H1 (cell line): ENCODE measurements around the gene MTARC1. TPM values are rescaled to one million over a fixed set of nuclear protein-coding genes. Genes with fewer than 3 reads are reported as not detected.

Experiments
- CTCF ChIA-PET: fragments of 300-600 bp; sonication (Branson Sonifier 250); formaldehyde crosslinking; loops from one replicate; lab custom pipeline; 2021; ENCODE audit not compliant: partially characterized antibody; lab: Charles Lee
- POLR2A ChIA-PET: fragments of 300-600 bp; sonication (Branson Sonifier 250); formaldehyde crosslinking; loops from one replicate; lab custom pipeline; 2021; ENCODE audit warnings: inconsistent platforms; ENCODE audit not compliant: partially characterized antibody; lab: Charles Lee
- DNase-seq, 2 experiments: peaks; one replicate each; pipeline versions ENCODE4 v3.0.0 to v3.0.0-alpha.2; 2010 to 2022; ENCODE audit warnings: low spot score in 2 of 2, low read depth in 1 of 2, mixed read lengths in 1 of 2
- FAIRE-seq: peaks from 2 replicates; lab custom pipeline; 2011; peaks lifted over from hg19 to GRCh38; lab: Jason Lieb, UNC
- H2AFZ ChIP-seq: 2 replicates; pipeline ENCODE4 v1.8.1; 2012; ENCODE audit warnings: low read length, inconsistent platforms
- H2AK5ac ChIP-seq: 2 replicates; pipeline ENCODE4 v1.6.1; 2013; ENCODE audit warnings: low read depth, low read length
- H2BK120ac ChIP-seq: replicated peaks from 2 replicates; pipeline ENCODE3; 2013; ENCODE audit warnings: low read depth, low read length, inconsistent platforms
- H2BK12ac ChIP-seq: 2 replicates; pipeline ENCODE4 v1.6.1; 2013; ENCODE audit warnings: low read depth, low read length
- H2BK15ac ChIP-seq: 2 replicates; pipeline ENCODE4 v1.6.1; 2013; ENCODE audit warnings: low read length
- H2BK20ac ChIP-seq: 2 replicates; pipeline ENCODE4 v1.6.1; 2013; ENCODE audit warnings: low read length
- H2BK5ac ChIP-seq: 2 replicates; pipeline ENCODE4 v1.6.1; 2013; ENCODE audit warnings: low read depth, low read length
- H3K14ac ChIP-seq: 2 replicates; pipeline ENCODE4 v1.6.1; 2013; ENCODE audit warnings: inconsistent platforms; ENCODE audit not compliant: insufficient read length
- H3K18ac ChIP-seq: 2 replicates; pipeline ENCODE4 v1.6.1; 2013; ENCODE audit warnings: low read length; ENCODE audit errors: extremely low read depth
- H3K23ac ChIP-seq: 2 replicates; pipeline ENCODE4 v1.6.1; 2013; ENCODE audit warnings: inconsistent platforms; ENCODE audit not compliant: insufficient read length
- H3K23me2 ChIP-seq: 2 replicates; pipeline ENCODE4 v1.6.1; 2013; ENCODE audit warnings: low read depth, low read length
- H3K27ac ChIP-seq: 2 replicates; pipeline ENCODE4 v1.6.1; 2011; ENCODE audit warnings: low read depth, low read length, inconsistent platforms
- H3K27me3 ChIP-seq, 4 experiments: replicated peaks in 1 of 4; 1 replicate in 1 of 4; 2 replicates in 3 of 4; pipeline versions ENCODE4 v1.6.1 to v1.8.1; 2011 to 2013; ENCODE audit warnings: low read length in 3 of 4, mild to moderate bottlenecking in 3 of 4, inconsistent platforms in 2 of 4, mixed read lengths in 2 of 4, moderate library complexity in 1 of 4; ENCODE audit not compliant: control insufficient read depth in 3 of 4, insufficient read depth in 3 of 4; ENCODE audit errors: extremely low read depth in 1 of 4
- H3K36me3 ChIP-seq, 4 experiments: 2 replicates each; pipeline versions ENCODE4 v1.6.1 to v1.8.1; 2011 to 2013; ENCODE audit warnings: mild to moderate bottlenecking in 4 of 4, low read length in 3 of 4, moderate library complexity in 2 of 4, control low read depth in 1 of 4, inconsistent platforms in 1 of 4; ENCODE audit not compliant: insufficient read depth in 4 of 4, control insufficient read depth in 2 of 4
- H3K4ac ChIP-seq: replicated peaks from 2 replicates; pipeline ENCODE3; 2013; ENCODE audit warnings: low read length, low read depth, mixed read lengths, inconsistent platforms; ENCODE audit not compliant: insufficient read length
- H3K4me1 ChIP-seq, 4 experiments: replicated peaks in 1 of 4; 1 replicate in 1 of 4; 2 replicates in 3 of 4; pipeline versions ENCODE4 v1.6.1 to v1.8.1; 2011 to 2013; ENCODE audit warnings: low read length in 3 of 4, inconsistent platforms in 2 of 4, mixed read lengths in 1 of 4; ENCODE audit not compliant: insufficient read depth in 4 of 4, control insufficient read depth in 3 of 4
- H3K4me2 ChIP-seq, 2 experiments: 2 replicates each; pipeline versions ENCODE4 v1.6.1 to v1.8.1; 2011 to 2013; ENCODE audit warnings: low read depth in 2 of 2, low read length in 2 of 2, control low read depth in 1 of 2, inconsistent platforms in 1 of 2, mild to moderate bottlenecking in 1 of 2; ENCODE audit not compliant: insufficient read depth in 1 of 2
- H3K4me3 ChIP-seq, 4 experiments: fragments of 200-600, 300-600 bp in 1 of 4; sonication (generic), shearing (Covaris generic), sonication (Bioruptor Twin) in 1 of 4; 2 replicates each; pipeline versions ENCODE4 v1.5.1 to v1.8.1; 2011 to 2016; ENCODE audit warnings: low read length in 4 of 4, low read depth in 3 of 4, control low read depth in 2 of 4, inconsistent platforms in 2 of 4, mild to moderate bottlenecking in 2 of 4, mixed read lengths in 1 of 4, moderate library complexity in 1 of 4; ENCODE audit not compliant: insufficient read depth in 2 of 4; ENCODE audit errors: extremely low read depth in 1 of 4
- H3K56ac ChIP-seq: replicated peaks from 2 replicates; pipeline ENCODE3; 2013; ENCODE audit warnings: low read depth, mild to moderate bottlenecking, mixed read lengths, low read length, inconsistent platforms; ENCODE audit not compliant: insufficient read length
- H3K79me1 ChIP-seq: 2 replicates; pipeline ENCODE4 v1.6.1; 2013; ENCODE audit warnings: low read depth, low read length, control low read depth
- H3K79me2 ChIP-seq, 2 experiments: 2 replicates each; pipeline versions ENCODE4 v1.6.1 to v1.8.1; 2012 to 2013; ENCODE audit warnings: low read length in 2 of 2, mild to moderate bottlenecking in 2 of 2, inconsistent platforms in 1 of 2; ENCODE audit not compliant: insufficient read depth in 2 of 2, control insufficient read depth in 1 of 2
- H3K9ac ChIP-seq, 4 experiments: replicated peaks in 1 of 4; 1 replicate in 1 of 4; 2 replicates in 3 of 4; pipeline versions ENCODE4 v1.6.1 to v1.8.1; 2011 to 2013; ENCODE audit warnings: low read depth in 3 of 4, low read length in 3 of 4, control low read depth in 2 of 4, mild to moderate bottlenecking in 2 of 4, moderate library complexity in 2 of 4, inconsistent platforms in 1 of 4; ENCODE audit errors: extremely low read depth in 1 of 4
- H3K9me3 ChIP-seq, 2 experiments: 2 replicates each; pipeline versions ENCODE4 v1.6.1 to v1.8.1; 2012 to 2013; ENCODE audit warnings: mild to moderate bottlenecking in 2 of 2, moderate library complexity in 2 of 2, control low read depth in 1 of 2, inconsistent platforms in 1 of 2, low read depth in 1 of 2, low read length in 1 of 2, mixed read lengths in 1 of 2; ENCODE audit not compliant: insufficient read depth in 2 of 2
- H4K20me1 ChIP-seq, 2 experiments: replicated peaks in 1 of 2; 2 replicates each; pipeline versions ENCODE3 to v1.8.1; 2011 to 2013; ENCODE audit warnings: inconsistent platforms in 2 of 2, low read length in 2 of 2, mild to moderate bottlenecking in 1 of 2; ENCODE audit not compliant: insufficient read depth in 2 of 2, control insufficient read depth in 1 of 2
- H4K5ac ChIP-seq: 2 replicates; pipeline ENCODE4 v1.6.1; 2013; ENCODE audit warnings: low read length, low read depth, mixed read lengths, inconsistent platforms; ENCODE audit not compliant: insufficient read length
- H4K8ac ChIP-seq: 2 replicates; pipeline ENCODE4 v1.8.0; 2013; ENCODE audit warnings: mild to moderate bottlenecking, moderate library complexity, low read length, inconsistent platforms; ENCODE audit not compliant: insufficient read depth; ENCODE audit errors: extremely low read depth
- H4K91ac ChIP-seq: replicated peaks from 2 replicates; pipeline ENCODE3; 2013; ENCODE audit warnings: low read length, mixed read lengths, inconsistent platforms; ENCODE audit not compliant: insufficient read length
- BACH1 ChIP-seq: IDR thresholded peaks from 2 replicates; pipeline ENCODE4 v1.6.1; 2012; ENCODE audit warnings: low read length, improper control_type of control experiment
- JUN ChIP-seq: IDR thresholded peaks from 2 replicates; pipeline ENCODE4 v1.6.1; 2011; ENCODE audit warnings: low read depth, mild to moderate bottlenecking, improper control_type of control experiment, low read length
- YY1 ChIP-seq: IDR thresholded peaks from 2 replicates; pipeline ENCODE4 v1.6.1; 2011; ENCODE audit warnings: low read depth, mild to moderate bottlenecking, low read length
- WGBS, 2 experiments: shearing (Covaris generic) in 1 of 2; methylation state at CpG; one replicate each; pipeline versions ENCODE4 v1.1.6 to v1.1.7; 2013 to 2015; ENCODE audit warnings: low lambda C conversion rate in 2 of 2, mixed read lengths in 2 of 2, inconsistent platforms in 1 of 2, low coverage in 1 of 2, missing lambda C conversion rate in 1 of 2; ENCODE audit not compliant: insufficient replicate concordance in 2 of 2, insufficient coverage in 1 of 2, insufficient read length in 1 of 2; ENCODE audit errors: extremely low coverage in 1 of 2, missing lambda C conversion rate in 1 of 2; 5-methylcytosine and 5-hydroxymethylcytosine counted together
- polyA plus RNA-seq, 7 experiments: library from polyadenylated mRNA; depleted of rRNA in 3 of 7; stranded (reverse) in 5 of 7; unstranded in 2 of 7; fragments of >200 nt in 5 of 7; fragments of 200-250 nt in 2 of 7; gene quantifications; 1 replicate in 5 of 7; 2 replicates in 1 of 7; 4 replicates in 1 of 7; pipeline versions ENCODE4 v1.2.1 to v1.2.3, GENCODE V29; 2011 to 2013; ENCODE audit warnings: missing spikeins in 2 of 7, mixed read lengths in 2 of 7
- total RNA-seq: library from RNA; stranded (reverse); fragmentation: NEBNext Ultra II Directional; extraction: Animal tissue kit (Norgen Biotek cat#: 25700); gene quantifications from 2 replicates; pipeline ENCODE4 v1.2.1, GENCODE V29; 2021

The MTARC1 gene
- total and polyA plus RNA-seq, 2 of the 8 experiments (the other 6 are each of a cell fraction or from before 2014, with no cell fraction given): 17.2 to 46.2 TPM

GRCh38 chr1:220757441-220757840 is 29.3 kb upstream of the MTARC1 start:
- H2BK15ac ChIP-seq: no peak overlapping the region
- H3K27me3 ChIP-seq: no peaks in the 10 kb centered on the region
- H3K56ac ChIP-seq: no peak overlapping the region
- CTCF ChIA-PET: interaction anchor here (0.7 to 1.2 kb wide), 4 partner anchors 9 to 18 kb away, joined by 3 to 4 read pairs (median 3); partner anchors contain the start of gene MTARC2
- H4K5ac ChIP-seq: no peak overlapping the region
- no peaks in the 10 kb centered on the region for H3K4me1 ChIP-seq
- no peak overlapping the region for H3K4me3 ChIP-seq
- no peak for TF ChIP-seq YY1
- TF ChIP-seq JUN: no peak
- TF ChIP-seq BACH1: no peak
- TF ChIP-seq, all 59 proteins: peak for 0
- Histone ChIP-seq H3K4me2 (no peak overlapping the region), H3K79me2 (no peaks in the 10 kb centered on the region), H3K9ac (no peak overlapping the region), H3K27ac (no peak overlapping the region), H3K23me2 (no peaks in the 10 kb centered on the region), H4K20me1 (no peaks in the 10 kb centered on the region), H3K9me3 (no peaks in the 10 kb centered on the region), H3K79me1 (no peaks in the 10 kb centered on the region), H2AK5ac (no peak overlapping the region), H2BK20ac (no peak overlapping the region), H3K4ac (no peak overlapping the region), H4K8ac (no peak overlapping the region), H3K23ac (no peak overlapping the region), H2BK120ac (no peak overlapping the region), H4K91ac (no peak overlapping the region), H3K14ac (no peak overlapping the region), H3K18ac (no peak overlapping the region), H2BK12ac (no peak overlapping the region), H3K36me3 (no peaks in the 10 kb centered on the region; a peak in 1 of 8 replicates), H2BK5ac (no peak overlapping the region), H2AFZ (no peak overlapping the region)
- 87% methylated on average over 3 of the region's 3 CpGs; no CpG with 5 or more reads in 1 of the 2 experiments for WGBS, 2 experiments
- FAIRE-seq (no peak), DNase-seq (no peak)
- POLR2A ChIA-PET: interaction anchor here (1.1 to 1.5 kb wide), 2 partner anchors 9 to 10 kb away, joined by 3 to 5 read pairs; partner anchors contain the start of gene MTARC2
